NT2/D1 (cell line): Measurements from ENCODE around the gene KMT5B.

Experiments
- DNase-seq: peaks from one replicate; pipeline ENCODE4 v3.0.0-alpha.2; 2011; ENCODE audit warnings: low read depth, low spot score
- H3K27me3 ChIP-seq: 2 replicates; pipeline ENCODE4 v1.6.0; 2011; ENCODE audit warnings: mild to moderate bottlenecking; ENCODE audit not compliant: insufficient read length, insufficient read depth
- H3K36me3 ChIP-seq: 2 replicates; pipeline ENCODE4 v1.6.1; 2011; ENCODE audit warnings: mild to moderate bottlenecking, low read length, mixed read lengths; ENCODE audit not compliant: insufficient read depth, insufficient read length
- H3K4me1 ChIP-seq: 2 replicates; pipeline ENCODE4 v1.5.1; 2011; ENCODE audit not compliant: insufficient read depth, insufficient read length
- H3K4me3 ChIP-seq: 2 replicates; pipeline ENCODE4 v1.5.1; 2011; ENCODE audit warnings: low read depth; ENCODE audit not compliant: insufficient read length
- H3K9ac ChIP-seq: 2 replicates; pipeline ENCODE4 v1.6.0; 2011; ENCODE audit warnings: low read depth; ENCODE audit not compliant: insufficient read length
- H3K9me3 ChIP-seq: 2 replicates; pipeline ENCODE4 v1.5.1; 2011; ENCODE audit warnings: mild to moderate bottlenecking, low read length; ENCODE audit not compliant: insufficient read depth
- SUZ12 ChIP-seq: IDR thresholded peaks from 2 replicates; pipeline ENCODE4 v1.6.1; 2011; ENCODE audit not compliant: insufficient read length, insufficient read depth; ENCODE audit errors: extremely low read depth
- YY1 ChIP-seq: IDR thresholded peaks from 2 replicates; pipeline ENCODE4 v1.6.1; 2011; ENCODE audit not compliant: insufficient read length, insufficient read depth
- ZNF274 ChIP-seq: IDR thresholded peaks from 2 replicates; pipeline ENCODE4 v1.6.1; 2011; ENCODE audit warnings: mild to moderate bottlenecking, low read depth, low read length

The KMT5B gene

GRCh38 chr11:68177877-68178276 lies 35.2 kb downstream of the KMT5B start:
- H3K36me3 ChIP-seq: peaks cover 66% of the 10 kb centered on the region
- no peaks in the 10 kb centered on the region for H3K9me3 ChIP-seq
- H3K4me1 ChIP-seq: no peaks in the 10 kb centered on the region
- no peaks in the 10 kb centered on the region for H3K27me3 ChIP-seq
- no peak for DNase-seq
- no peak for TF ChIP-seq ZNF274
- H3K4me3 ChIP-seq: no peak overlapping the region
- no peak overlapping the region for H3K9ac ChIP-seq

GRCh38 chr11:68173926-68174325 lies 39.2 kb downstream of the KMT5B start:
- no peaks in the 10 kb centered on the region for H3K27me3 ChIP-seq
- H3K9ac ChIP-seq: no peak overlapping the region
- no peak for DNase-seq
- TF ChIP-seq ZNF274: no peak
- no peak for TF ChIP-seq YY1
- no peak for TF ChIP-seq SUZ12
- no peak overlapping the region for H3K4me3 ChIP-seq
- H3K36me3 ChIP-seq: peaks cover 85% of the 10 kb centered on the region
- no peaks in the 10 kb centered on the region for H3K9me3 ChIP-seq
- H3K4me1 ChIP-seq: no peaks in the 10 kb centered on the region

GRCh38 chr11:68169442-68169841 lies 43.7 kb downstream of the KMT5B start:
- Histone ChIP-seq H3K9me3 (no peaks in the 10 kb centered on the region), H3K4me3 (no peak overlapping the region), H3K27me3 (no peaks in the 10 kb centered on the region), H3K4me1 (no peaks in the 10 kb centered on the region), H3K9ac (no peak overlapping the region), H3K36me3 (peaks cover 96% of the 10 kb centered on the region)
- no peak for DNase-seq
- TF ChIP-seq YY1: no peak
- TF ChIP-seq ZNF274: no peak
- no peak for TF ChIP-seq SUZ12

GRCh38 chr11:68168694-68169093 lies 44.4 kb downstream of the KMT5B start:
- Histone ChIP-seq H3K27me3 (no peaks in the 10 kb centered on the region), H3K9me3 (no peaks in the 10 kb centered on the region), H3K36me3 (peaks cover 96% of the 10 kb centered on the region), H3K9ac (no peak overlapping the region), H3K4me1 (no peaks in the 10 kb centered on the region), H3K4me3 (no peak overlapping the region)
- no peak for DNase-seq
- TF ChIP-seq YY1 (no peak), ZNF274 (no peak), SUZ12 (no peak)

GRCh38 chr11:68167474-68167873 lies 45.6 kb downstream of the KMT5B start:
- no peaks in the 10 kb centered on the region for H3K4me1 ChIP-seq
- no peak for DNase-seq
- TF ChIP-seq SUZ12: no peak
- TF ChIP-seq ZNF274: no peak
- no peak for TF ChIP-seq YY1
- H3K4me3 ChIP-seq: no peak overlapping the region
- no peaks in the 10 kb centered on the region for H3K9me3 ChIP-seq
- H3K9ac ChIP-seq: no peak overlapping the region
- H3K36me3 ChIP-seq: peaks cover 94% of the 10 kb centered on the region
- H3K27me3 ChIP-seq: no peaks in the 10 kb centered on the region

- H3K9me3 ChIP-seq: no peaks in the 10 kb centered on the region
- H3K9ac ChIP-seq: no peak overlapping the region
- H3K4me3 ChIP-seq: no peak overlapping the region
- no peak for TF ChIP-seq SUZ12
- TF ChIP-seq YY1: no peak
- TF ChIP-seq ZNF274: no peak
- no peaks in the 10 kb centered on the region for H3K4me1 ChIP-seq
- no peak for DNase-seq
- H3K36me3 ChIP-seq: peaks cover 90% of the 10 kb centered on the region
- H3K27me3 ChIP-seq: no peaks in the 10 kb centered on the region
Measured at GRCh38 chr11:68166969-68167368, 46.1 kb downstream of the KMT5B start.

- H3K27me3 ChIP-seq: no peaks in the 10 kb centered on the region
- no peak overlapping the region for H3K4me3 ChIP-seq
- no peak for TF ChIP-seq YY1
- no peak for TF ChIP-seq ZNF274
- TF ChIP-seq SUZ12: no peak
- H3K4me1 ChIP-seq: no peaks in the 10 kb centered on the region
- H3K36me3 ChIP-seq: peaks cover 85% of the 10 kb centered on the region
- no peak overlapping the region for H3K9ac ChIP-seq
- no peaks in the 10 kb centered on the region for H3K9me3 ChIP-seq
- no peak for DNase-seq
Measured at GRCh38 chr11:68165601-68166000, 47.5 kb downstream of the KMT5B start.

GRCh38 chr11:68164437-68164836 lies 48.7 kb downstream of the KMT5B start:
- Histone ChIP-seq H3K27me3 (no peaks in the 10 kb centered on the region), H3K9me3 (no peaks in the 10 kb centered on the region), H3K9ac (no peak overlapping the region), H3K36me3 (peaks cover 74% of the 10 kb centered on the region), H3K4me1 (no peaks in the 10 kb centered on the region), H3K4me3 (no peak overlapping the region)
- TF ChIP-seq YY1 (no peak), ZNF274 (no peak), SUZ12 (no peak)
- DNase-seq: no peak
